OCI-LY3 (cell line): Measurements from ENCODE around the gene AGBL1.

Experiments used
- H2AFZ ChIP-seq: fragments of 200-600, 300-600 bp; shearing (Covaris generic); 2 replicates; pipeline ENCODE4 v1.6.0; 2014; ENCODE audit warnings: antibody characterized with exemption, low read depth, low read length
- H3K27ac ChIP-seq: fragments of 200-600, 300-600 bp; sonication (generic); 2 replicates; pipeline ENCODE4 v1.5.1; 2014; ENCODE audit warnings: mild to moderate bottlenecking, low read length, moderate library complexity, mixed read lengths
- H3K27me3 ChIP-seq: fragments of 200-600, 300-600 bp; sonication (generic); 2 replicates; pipeline ENCODE4 v1.6.1; 2014; ENCODE audit warnings: low read depth, low read length, mixed read lengths
- H3K36me3 ChIP-seq: fragments of 200-600, 300-600 bp; sonication (generic); replicated peaks from 2 replicates; pipeline ENCODE3; 2014; ENCODE audit warnings: low read depth, low read length, mixed read lengths
- H3K4me1 ChIP-seq: fragments of 300-600, 200-600 bp; sonication (generic); 2 replicates; pipeline ENCODE4 v1.6.1; 2014; ENCODE audit warnings: low read length, mixed read lengths
- H3K4me2 ChIP-seq: fragments of 200-600, 300-600 bp; sonication (generic); 2 replicates; pipeline ENCODE4 v1.6.1; 2014; ENCODE audit warnings: low read length, mixed read lengths
- H3K4me3 ChIP-seq: fragments of 300-600, 200-600 bp; sonication (generic); 2 replicates; pipeline ENCODE4 v1.5.1; 2014; ENCODE audit warnings: antibody characterized with exemption, mild to moderate bottlenecking, low read length, moderate library complexity
- H3K79me2 ChIP-seq: fragments of 300-600, 200-600 bp; shearing (Covaris generic); 2 replicates; pipeline ENCODE4 v1.6.1; 2014; ENCODE audit warnings: mild to moderate bottlenecking, low read length, mixed read lengths
- H3K9ac ChIP-seq: fragments of 300-600, 200-600 bp; shearing (Covaris generic); 2 replicates; pipeline ENCODE4 v1.6.0; 2014; ENCODE audit warnings: mild to moderate bottlenecking, low read length, moderate library complexity
- H3K9me3 ChIP-seq: fragments of 200-600, 300-600 bp; shearing (Covaris generic); 2 replicates; pipeline ENCODE4 v1.6.1; 2014; ENCODE audit warnings: low read length, mixed read lengths; ENCODE audit not compliant: insufficient read depth
- H4K20me1 ChIP-seq: fragments of 200-600, 300-600 bp; sonication (generic); 2 replicates; pipeline ENCODE4 v1.6.1; 2016; ENCODE audit warnings: low read length, mixed read lengths; ENCODE audit not compliant: insufficient read depth
- EZH2phosphoT487 ChIP-seq: fragments of 200-600 bp; shearing (Covaris generic); IDR thresholded peaks from 2 replicates; pipeline ENCODE4 v1.6.1; 2018; ENCODE audit warnings: antibody characterized with exemption, mixed run types, low read depth
- TF ChIP-seq, protein P1 (sequence below): fragments of 200-600, 300-600 bp; sonication (generic); IDR thresholded peaks from 2 replicates; pipeline ENCODE4 v1.5.1; 2014; ENCODE audit warnings: antibody characterized with exemption, low read length, low read depth

AGBL1 gene

DNA sequence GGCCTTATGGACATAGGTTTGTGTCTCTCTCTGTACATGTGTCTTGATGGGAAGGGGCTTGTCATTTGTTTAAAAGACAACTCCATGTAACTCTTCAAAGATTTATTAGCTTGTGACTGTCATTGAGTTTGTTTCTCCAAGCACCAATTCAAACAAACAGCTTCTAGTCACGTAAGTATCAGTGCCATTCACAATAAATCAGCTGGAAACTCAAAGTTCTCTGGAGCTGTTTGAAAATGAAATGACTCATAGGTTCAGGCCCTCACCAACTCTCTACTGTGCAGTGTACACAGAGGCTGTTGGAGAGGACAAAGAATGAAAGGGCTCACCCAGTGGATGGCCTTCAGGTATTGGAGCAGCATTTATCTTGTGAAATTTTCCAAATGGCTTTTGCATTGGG, 476.3 kb downstream of the AGBL1 start:
- no peaks in the 10 kb centered on the region for H3K36me3 ChIP-seq
- H3K9ac ChIP-seq, result no peak overlapping the region
- TF ChIP-seq EZH2phosphoT487, result no peak
- TF ChIP-seq, protein P1, sequence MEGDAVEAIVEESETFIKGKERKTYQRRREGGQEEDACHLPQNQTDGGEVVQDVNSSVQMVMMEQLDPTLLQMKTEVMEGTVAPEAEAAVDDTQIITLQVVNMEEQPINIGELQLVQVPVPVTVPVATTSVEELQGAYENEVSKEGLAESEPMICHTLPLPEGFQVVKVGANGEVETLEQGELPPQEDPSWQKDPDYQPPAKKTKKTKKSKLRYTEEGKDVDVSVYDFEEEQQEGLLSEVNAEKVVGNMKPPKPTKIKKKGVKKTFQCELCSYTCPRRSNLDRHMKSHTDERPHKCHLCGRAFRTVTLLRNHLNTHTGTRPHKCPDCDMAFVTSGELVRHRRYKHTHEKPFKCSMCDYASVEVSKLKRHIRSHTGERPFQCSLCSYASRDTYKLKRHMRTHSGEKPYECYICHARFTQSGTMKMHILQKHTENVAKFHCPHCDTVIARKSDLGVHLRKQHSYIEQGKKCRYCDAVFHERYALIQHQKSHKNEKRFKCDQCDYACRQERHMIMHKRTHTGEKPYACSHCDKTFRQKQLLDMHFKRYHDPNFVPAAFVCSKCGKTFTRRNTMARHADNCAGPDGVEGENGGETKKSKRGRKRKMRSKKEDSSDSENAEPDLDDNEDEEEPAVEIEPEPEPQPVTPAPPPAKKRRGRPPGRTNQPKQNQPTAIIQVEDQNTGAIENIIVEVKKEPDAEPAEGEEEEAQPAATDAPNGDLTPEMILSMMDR, result no peak
- no peaks in the 10 kb centered on the region for H3K4me1 ChIP-seq
- no peaks in the 10 kb centered on the region for H3K27me3 ChIP-seq
- H2AFZ ChIP-seq, result no peak overlapping the region
- no peaks in the 10 kb centered on the region for H4K20me1 ChIP-seq
- no peaks in the 10 kb centered on the region for H3K9me3 ChIP-seq
- no peak overlapping the region for H3K4me2 ChIP-seq
- H3K79me2 ChIP-seq, result no peaks in the 10 kb centered on the region
- H3K27ac ChIP-seq, result no peak overlapping the region
- H3K4me3 ChIP-seq, result no peak overlapping the region

DNA sequence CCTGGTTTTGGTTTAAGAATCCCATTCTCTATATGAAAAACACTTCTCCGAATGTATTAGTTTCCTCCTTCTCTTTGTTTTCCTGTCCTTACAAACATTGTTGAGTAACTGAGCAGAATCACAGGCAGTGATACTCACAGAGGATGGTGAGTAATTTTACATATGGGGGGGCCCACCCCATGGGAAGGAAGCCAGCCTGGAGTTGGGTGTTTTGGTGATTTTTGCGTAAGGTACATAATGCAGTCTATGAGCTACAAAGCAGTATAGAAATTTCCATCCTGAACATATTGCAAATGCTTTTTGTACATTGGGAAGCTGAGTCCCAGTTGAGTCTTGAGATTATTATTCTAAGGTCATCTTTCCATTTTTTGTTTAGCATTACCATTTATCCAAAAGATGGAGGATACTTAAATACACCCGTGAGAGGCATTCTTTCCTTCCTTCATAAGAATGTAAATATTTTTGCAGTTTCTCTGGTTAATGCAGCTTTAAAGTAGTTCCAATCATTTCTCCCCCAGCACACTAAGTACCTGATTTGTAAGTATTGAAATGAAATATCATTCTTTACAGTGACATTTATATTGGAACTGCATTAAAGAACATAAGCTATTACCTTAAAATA, 476.8 kb downstream of the AGBL1 start:
- Histone ChIP-seq H3K27ac (no peak overlapping the region), H3K9ac (no peak overlapping the region), H3K4me3 (no peak overlapping the region), H2AFZ (no peak overlapping the region), H3K36me3 (no peaks in the 10 kb centered on the region), H3K4me2 (no peak overlapping the region), H4K20me1 (no peaks in the 10 kb centered on the region), H3K9me3 (no peaks in the 10 kb centered on the region), H3K27me3 (no peaks in the 10 kb centered on the region), H3K79me2 (no peaks in the 10 kb centered on the region), H3K4me1 (no peaks in the 10 kb centered on the region)
- TF ChIP-seq EZH2phosphoT487, result no peak
- TF ChIP-seq, protein P1, result no peak

DNA sequence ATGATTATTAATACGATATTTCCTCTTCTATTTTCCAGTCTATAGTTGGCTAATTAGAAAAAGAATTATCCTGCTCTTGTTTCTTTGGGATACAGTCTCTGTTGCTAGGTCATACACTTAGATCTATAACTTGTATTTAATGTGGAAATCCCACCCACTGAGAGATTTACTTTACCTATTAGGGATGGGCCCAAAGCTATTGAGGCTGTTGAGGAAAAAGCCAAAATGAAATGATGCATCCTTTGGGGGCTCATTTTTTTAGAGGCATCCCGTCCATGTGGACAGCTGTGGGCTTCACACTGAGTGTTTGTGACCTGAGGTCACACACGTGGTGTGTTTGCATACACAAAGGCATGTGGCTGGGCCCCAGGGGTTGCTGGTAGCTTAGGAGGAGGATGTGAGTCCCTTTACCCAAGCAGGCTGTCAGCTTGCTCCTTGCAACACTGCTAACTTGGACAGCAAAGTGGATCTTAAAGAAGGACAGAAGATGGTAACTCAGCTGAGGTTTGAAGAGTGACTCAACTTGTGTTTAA, 477.4 kb downstream of the AGBL1 start:
- no peak overlapping the region for H3K4me2 ChIP-seq
- no peak for TF ChIP-seq EZH2phosphoT487
- TF ChIP-seq, protein P1, result no peak
- no peaks in the 10 kb centered on the region for H3K79me2 ChIP-seq
- no peak overlapping the region for H2AFZ ChIP-seq
- H4K20me1 ChIP-seq, result no peaks in the 10 kb centered on the region
- H3K9me3 ChIP-seq, result no peaks in the 10 kb centered on the region
- no peak overlapping the region for H3K9ac ChIP-seq
- no peaks in the 10 kb centered on the region for H3K4me1 ChIP-seq
- H3K4me3 ChIP-seq, result no peak overlapping the region
- no peaks in the 10 kb centered on the region for H3K36me3 ChIP-seq
- no peak overlapping the region for H3K27ac ChIP-seq
- no peaks in the 10 kb centered on the region for H3K27me3 ChIP-seq

DNA sequence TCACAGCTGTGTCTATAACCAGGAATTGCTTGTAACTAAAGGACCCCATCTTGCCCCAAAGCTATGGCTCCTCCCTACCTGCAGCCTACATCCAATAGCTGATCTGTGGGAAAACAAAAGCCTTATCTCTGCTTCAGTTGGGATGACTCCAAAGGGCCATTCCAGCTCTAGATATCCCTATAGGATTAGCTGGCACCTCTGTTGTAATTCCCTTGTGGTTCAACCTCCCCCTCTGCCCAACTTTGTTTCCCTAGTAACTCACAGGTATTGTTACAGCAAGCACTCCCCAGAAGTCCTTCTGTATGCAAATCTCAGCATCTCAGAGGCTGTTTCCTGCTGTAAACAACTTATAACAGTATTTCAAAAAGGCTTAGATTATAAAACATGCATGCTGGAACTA, 478.6 kb downstream of the AGBL1 start:
- Histone ChIP-seq H4K20me1 (no peaks in the 10 kb centered on the region), H3K27me3 (no peaks in the 10 kb centered on the region), H3K9ac (no peak overlapping the region), H3K36me3 (no peaks in the 10 kb centered on the region), H3K4me3 (no peak overlapping the region), H3K4me1 (no peaks in the 10 kb centered on the region), H3K79me2 (no peaks in the 10 kb centered on the region), H2AFZ (no peak overlapping the region), H3K4me2 (no peak overlapping the region), H3K9me3 (no peaks in the 10 kb centered on the region), H3K27ac (no peak overlapping the region)
- TF ChIP-seq EZH2phosphoT487, result no peak
- TF ChIP-seq, protein P1, result no peak
